HG03135 (cell line): Measurements from ENCODE around the gene CTNNA3.

Source experiments
- ATAC-seq: cut with Tn5 transposase; IDR thresholded peaks from one replicate; pipeline ENCODE4 v1.9.1; 2021; ENCODE audit warnings: mild to moderate bottlenecking, moderate library complexity; ENCODE audit not compliant: unreplicated experiment

Gene CTNNA3

GRCh38 chr10:66836057-66836456 is 859.9 kb downstream of the CTNNA3 start:
- no peak for ATAC-seq

- no peak for ATAC-seq
Observed at GRCh38 chr10:66835400-66835799, 860.6 kb downstream of the CTNNA3 start.

- ATAC-seq = no peak
Observed at GRCh38 chr10:66834802-66835201, 861.2 kb downstream of the CTNNA3 start.

GRCh38 chr10:66833861-66834260 is 862.1 kb downstream of the CTNNA3 start:
- no peak for ATAC-seq

GRCh38 chr10:66832781-66833422 is 863.1 kb downstream of the CTNNA3 start:
- no peak for ATAC-seq

GRCh38 chr10:66828957-66829356 is 867.0 kb downstream of the CTNNA3 start:
- ATAC-seq = no peak

- ATAC-seq = no peak
Observed at GRCh38 chr10:66827353-66827752, 868.6 kb downstream of the CTNNA3 start.

- ATAC-seq = no peak
Observed at GRCh38 chr10:66823301-66823700, 872.7 kb downstream of the CTNNA3 start.

- no peak for ATAC-seq
Observed at GRCh38 chr10:66822801-66823200, 873.2 kb downstream of the CTNNA3 start.

- ATAC-seq = no peak
Observed at GRCh38 chr10:66819691-66820090, 876.3 kb downstream of the CTNNA3 start.

GRCh38 chr10:66813122-66813521 is 882.9 kb downstream of the CTNNA3 start:
- ATAC-seq = no peak

- no peak for ATAC-seq
Observed at GRCh38 chr10:66811211-66811610, 884.8 kb downstream of the CTNNA3 start.

GRCh38 chr10:66809402-66809801 is 886.6 kb downstream of the CTNNA3 start:
- ATAC-seq = no peak

GRCh38 chr10:66805612-66806011 is 890.4 kb downstream of the CTNNA3 start:
- ATAC-seq = no peak

- ATAC-seq = no peak
Observed at GRCh38 chr10:66804962-66805361, 891.0 kb downstream of the CTNNA3 start.

GRCh38 chr10:66803174-66803573 is 892.8 kb downstream of the CTNNA3 start:
- no peak for ATAC-seq

- no peak for ATAC-seq
Observed at GRCh38 chr10:66799474-66799873, 896.5 kb downstream of the CTNNA3 start.

GRCh38 chr10:66795866-66796265 is 900.1 kb downstream of the CTNNA3 start:
- ATAC-seq = no peak

- no peak for ATAC-seq
Observed at GRCh38 chr10:66792441-66792840, 903.6 kb downstream of the CTNNA3 start.

GRCh38 chr10:66788178-66788987 is 907.6 kb downstream of the CTNNA3 start:
- no peak for ATAC-seq

GRCh38 chr10:66786709-66787108 is 909.3 kb downstream of the CTNNA3 start:
- ATAC-seq = no peak

GRCh38 chr10:66784770-66785169 is 911.2 kb downstream of the CTNNA3 start:
- no peak for ATAC-seq
